OCI-LY3 (cell line): ENCODE measurements around the gene MRC2.
A peak's percentile ranks its signal among the peaks of the same experiment; 100 is the strongest.

ENCODE experiments used
- EZH2phosphoT487 ChIP-seq: fragments of 200-600 bp; shearing (Covaris generic); IDR thresholded peaks from 2 replicates; pipeline ENCODE4 v1.6.1; 2018; ENCODE audit warnings: antibody characterized with exemption, mixed run types, low read depth
- TF ChIP-seq, protein P1 (sequence below): fragments of 200-600, 300-600 bp; sonication (generic); IDR thresholded peaks from 2 replicates; pipeline ENCODE4 v1.5.1; 2014; ENCODE audit warnings: antibody characterized with exemption, low read length, low read depth

DNA sequence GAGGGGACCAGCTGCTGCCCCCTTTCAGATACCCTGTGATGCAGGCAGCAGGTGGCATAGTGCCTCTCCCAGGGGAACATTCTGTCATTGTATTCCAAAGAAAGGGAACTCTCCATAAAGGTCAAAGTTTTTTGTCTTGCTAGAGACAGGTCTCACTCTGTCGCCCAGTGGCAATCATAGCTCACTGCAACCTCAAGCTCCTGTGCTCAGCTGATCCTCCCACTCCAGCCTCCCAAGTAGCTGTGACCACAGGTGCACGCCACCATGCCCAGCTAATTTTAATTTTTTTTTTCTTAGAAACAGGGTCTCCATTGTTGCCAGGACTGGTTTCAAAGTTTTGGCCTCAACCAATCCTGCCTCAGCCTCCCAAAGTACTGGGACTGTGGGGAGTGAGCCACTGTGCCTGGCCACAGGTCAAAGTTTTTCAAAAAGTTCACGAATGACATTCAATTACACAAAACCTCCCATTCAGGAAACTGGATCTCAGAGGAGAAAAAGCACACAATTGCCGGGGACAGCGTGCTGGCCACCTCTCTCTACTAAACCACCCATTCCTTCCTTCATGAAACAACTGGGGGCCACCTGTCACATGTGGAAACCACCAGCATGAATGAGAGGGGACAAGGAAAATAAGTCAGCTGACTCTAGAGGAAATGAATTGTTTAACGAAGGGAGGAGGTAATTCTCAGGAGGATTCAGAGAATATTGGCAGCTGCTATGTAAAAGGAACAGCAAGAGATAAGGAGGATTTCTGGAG lies 100.6 kb downstream of the MRC2 start:
- TF ChIP-seq, protein P1, sequence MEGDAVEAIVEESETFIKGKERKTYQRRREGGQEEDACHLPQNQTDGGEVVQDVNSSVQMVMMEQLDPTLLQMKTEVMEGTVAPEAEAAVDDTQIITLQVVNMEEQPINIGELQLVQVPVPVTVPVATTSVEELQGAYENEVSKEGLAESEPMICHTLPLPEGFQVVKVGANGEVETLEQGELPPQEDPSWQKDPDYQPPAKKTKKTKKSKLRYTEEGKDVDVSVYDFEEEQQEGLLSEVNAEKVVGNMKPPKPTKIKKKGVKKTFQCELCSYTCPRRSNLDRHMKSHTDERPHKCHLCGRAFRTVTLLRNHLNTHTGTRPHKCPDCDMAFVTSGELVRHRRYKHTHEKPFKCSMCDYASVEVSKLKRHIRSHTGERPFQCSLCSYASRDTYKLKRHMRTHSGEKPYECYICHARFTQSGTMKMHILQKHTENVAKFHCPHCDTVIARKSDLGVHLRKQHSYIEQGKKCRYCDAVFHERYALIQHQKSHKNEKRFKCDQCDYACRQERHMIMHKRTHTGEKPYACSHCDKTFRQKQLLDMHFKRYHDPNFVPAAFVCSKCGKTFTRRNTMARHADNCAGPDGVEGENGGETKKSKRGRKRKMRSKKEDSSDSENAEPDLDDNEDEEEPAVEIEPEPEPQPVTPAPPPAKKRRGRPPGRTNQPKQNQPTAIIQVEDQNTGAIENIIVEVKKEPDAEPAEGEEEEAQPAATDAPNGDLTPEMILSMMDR: 0 out of 2 replicates have a peak, but pooled peaks have one; percentile 17
- no peak for TF ChIP-seq EZH2phosphoT487
